Bronchial epithelial cell (primary cell): ENCODE results near the gene PCBD1. TPM values are rescaled to one million over a fixed set of nuclear protein-coding genes. Genes with fewer than 3 reads are reported as not detected.

Experiments
- DNase-seq: peaks from one replicate; pipeline ENCODE4 v3.0.0-alpha.2; 2010; ENCODE audit warnings: low read depth
- FAIRE-seq: peaks from 2 replicates; lab custom pipeline; 2011; peaks lifted over from hg19 to GRCh38; lab: Jason Lieb, UNC
- H3K27me3 ChIP-seq: 2 replicates; pipeline ENCODE4 v1.5.1; 2011; ENCODE audit warnings: low read length; ENCODE audit not compliant: control insufficient read depth, insufficient read depth
- H3K36me3 ChIP-seq: 2 replicates; pipeline ENCODE4 v1.5.1; 2011; ENCODE audit warnings: low read length; ENCODE audit not compliant: control insufficient read depth, insufficient read depth
- H3K4me3 ChIP-seq: 2 replicates; pipeline ENCODE4 v1.5.1; 2011; ENCODE audit warnings: mild to moderate bottlenecking, low read depth, low read length, control low read depth
- CTCF ChIP-seq: IDR thresholded peaks from 2 replicates; pipeline ENCODE4 v1.5.1; 2011; ENCODE audit warnings: mild to moderate bottlenecking, moderate library complexity, low read length, control low read depth, inconsistent platforms; ENCODE audit not compliant: insufficient read depth, severe bottlenecking
- total RNA-seq: library from RNA; depleted of rRNA; stranded (reverse); fragments of >200 nt; gene quantifications from 2 replicates; pipeline ENCODE4 v1.2.1, GENCODE V29; 2014

Gene PCBD1
- total RNA-seq, 1 donor from 2014 or later = 16.1 TPM

GRCh38 chr10:70885931-70886903, 2.1 kb downstream of the PCBD1 start:
- H3K4me3 ChIP-seq = no peak overlapping the region
- FAIRE-seq = no peak
- peaks cover 4% of the 10 kb centered on the region for H3K36me3 ChIP-seq
- DNase-seq = no peak
- no peak for TF ChIP-seq CTCF
- no peaks in the 10 kb centered on the region for H3K27me3 ChIP-seq

- TF ChIP-seq CTCF = no peak
- DNase-seq (no peak), FAIRE-seq (no peak)
- Histone ChIP-seq H3K36me3 (peaks cover 4% of the 10 kb centered on the region), H3K4me3 (no peak overlapping the region), H3K27me3 (no peaks in the 10 kb centered on the region)
Measured at GRCh38 chr10:70885481-70885880, 2.9 kb downstream of the PCBD1 start.

- Histone ChIP-seq H3K36me3 (peaks cover 4% of the 10 kb centered on the region), H3K27me3 (no peaks in the 10 kb centered on the region), H3K4me3 (no peak overlapping the region)
- DNase-seq (no peak), FAIRE-seq (no peak)
- TF ChIP-seq CTCF = no peak
Measured at GRCh38 chr10:70884741-70885140, 3.6 kb downstream of the PCBD1 start.

GRCh38 chr10:70880077-70880534, 8.3 kb downstream of the PCBD1 start:
- Histone ChIP-seq H3K27me3 (no peaks in the 10 kb centered on the region), H3K36me3 (peaks cover 6% of the 10 kb centered on the region), H3K4me3 (no peak overlapping the region)
- FAIRE-seq (peak; percentile 70), DNase-seq (peak; percentile 72)
- TF ChIP-seq CTCF = peak; percentile 91

GRCh38 chr10:70879207-70879606, 9.2 kb downstream of the PCBD1 start:
- DNase-seq (no peak), FAIRE-seq (peak; percentile 64)
- Histone ChIP-seq H3K36me3 (peaks cover 6% of the 10 kb centered on the region), H3K4me3 (no peak overlapping the region), H3K27me3 (no peaks in the 10 kb centered on the region)
- TF ChIP-seq CTCF = no peak

- Histone ChIP-seq H3K4me3 (no peak overlapping the region), H3K27me3 (no peaks in the 10 kb centered on the region), H3K36me3 (peaks cover 20% of the 10 kb centered on the region)
- no peak for TF ChIP-seq CTCF
- DNase-seq (no peak), FAIRE-seq (no peak)
Measured at GRCh38 chr10:70874061-70874460, 14.3 kb downstream of the PCBD1 start.
